Sigmoid colon (tissue), 4 donors: ENCODE measurements around the gene MLF2.

ENCODE experiments used
- EP300 ChIP-seq, 4 donors: sonication (generic); formaldehyde crosslinking; IDR thresholded peaks; one replicate each; pipeline ENCODE4 v1.6.1; 2017; ENCODE audit warnings: antibody characterized with exemption in 4 of 4
- POLR2AphosphoS5 ChIP-seq, 4 donors: sonication (generic); formaldehyde crosslinking; IDR thresholded peaks; one replicate each; pipeline ENCODE4 v1.6.1; 2017; ENCODE audit warnings: antibody characterized with exemption in 4 of 4
- TF ChIP-seq, protein P1 (sequence below), 4 experiments: fragments of 450-650 bp in 3 of 4; fragments of 200-600 bp in 1 of 4; IDR thresholded peaks; one replicate each; pipeline ENCODE4 v1.5.1; 2016 to 2019; ENCODE audit warnings: antibody characterized with exemption in 4 of 4, mild to moderate bottlenecking in 3 of 4, moderate library complexity in 2 of 4

DNA sequence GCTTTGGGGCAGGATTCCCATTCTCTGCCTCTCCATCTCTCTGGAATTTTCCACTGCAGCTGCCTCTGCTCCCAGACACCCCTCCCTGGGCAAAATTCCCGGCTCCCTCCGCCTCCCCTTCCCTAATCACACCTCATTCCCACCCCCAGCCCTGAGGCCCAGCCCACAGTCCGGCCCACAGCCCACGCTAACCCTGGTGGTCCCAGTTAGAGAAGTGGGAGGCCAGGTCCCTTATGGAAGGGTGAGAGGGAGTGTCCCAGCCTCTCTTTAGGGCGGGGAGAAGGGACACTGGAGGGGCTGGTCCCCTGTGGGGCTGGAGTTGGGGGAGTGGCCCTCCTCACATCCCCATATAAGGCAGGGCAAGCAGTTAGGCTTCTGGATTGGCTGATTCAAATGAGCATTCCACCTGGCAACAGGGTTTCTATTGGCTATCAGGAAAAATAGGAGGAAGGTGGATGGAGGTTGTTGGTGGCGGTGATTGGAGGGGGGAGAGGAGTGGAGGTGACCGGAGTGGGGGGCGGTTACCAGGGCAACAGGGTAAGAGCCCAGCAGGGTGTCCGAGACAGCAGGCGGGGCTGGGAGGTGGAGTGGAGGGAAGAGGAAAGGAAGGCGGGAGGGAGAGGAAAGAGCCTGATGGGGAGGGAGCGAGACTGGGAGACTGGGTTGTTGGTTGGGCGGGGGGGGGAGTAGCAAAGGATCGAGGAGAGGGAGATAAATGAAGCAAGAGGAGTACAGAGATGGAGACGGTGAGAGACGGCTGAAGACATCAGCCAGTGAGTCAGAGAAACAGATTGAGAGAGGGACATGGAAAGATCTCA is 11.3 kb upstream of the MLF2 start:
- TF ChIP-seq POLR2AphosphoS5 (IDR thresholded peaks at IDR 0.05) (peak; percentile 39 to 71 (median 60)), EP300 (IDR thresholded peaks at IDR 0.05) (no peak)
- TF ChIP-seq, protein P1, sequence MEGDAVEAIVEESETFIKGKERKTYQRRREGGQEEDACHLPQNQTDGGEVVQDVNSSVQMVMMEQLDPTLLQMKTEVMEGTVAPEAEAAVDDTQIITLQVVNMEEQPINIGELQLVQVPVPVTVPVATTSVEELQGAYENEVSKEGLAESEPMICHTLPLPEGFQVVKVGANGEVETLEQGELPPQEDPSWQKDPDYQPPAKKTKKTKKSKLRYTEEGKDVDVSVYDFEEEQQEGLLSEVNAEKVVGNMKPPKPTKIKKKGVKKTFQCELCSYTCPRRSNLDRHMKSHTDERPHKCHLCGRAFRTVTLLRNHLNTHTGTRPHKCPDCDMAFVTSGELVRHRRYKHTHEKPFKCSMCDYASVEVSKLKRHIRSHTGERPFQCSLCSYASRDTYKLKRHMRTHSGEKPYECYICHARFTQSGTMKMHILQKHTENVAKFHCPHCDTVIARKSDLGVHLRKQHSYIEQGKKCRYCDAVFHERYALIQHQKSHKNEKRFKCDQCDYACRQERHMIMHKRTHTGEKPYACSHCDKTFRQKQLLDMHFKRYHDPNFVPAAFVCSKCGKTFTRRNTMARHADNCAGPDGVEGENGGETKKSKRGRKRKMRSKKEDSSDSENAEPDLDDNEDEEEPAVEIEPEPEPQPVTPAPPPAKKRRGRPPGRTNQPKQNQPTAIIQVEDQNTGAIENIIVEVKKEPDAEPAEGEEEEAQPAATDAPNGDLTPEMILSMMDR (IDR thresholded peaks at IDR 0.05) = no peak
